Activated T-helper 1 cell treated with anti-CD3 and anti-CD28 coated beads, Interleukin-2, amount 50 U/mL, for 16 hours (primary cell): ENCODE measurements around the gene MAPKAPK3.
A peak's percentile ranks its signal among the peaks of the same experiment; 100 is the strongest.

ENCODE experiments used
- DNase-seq, 2 donors: peaks; one replicate each; pipeline ENCODE4 v3.0.0-alpha.2; 2020; ENCODE audit warnings: low read depth in 1 of 2, low spot score in 1 of 2

MAPKAPK3 gene

DNA sequence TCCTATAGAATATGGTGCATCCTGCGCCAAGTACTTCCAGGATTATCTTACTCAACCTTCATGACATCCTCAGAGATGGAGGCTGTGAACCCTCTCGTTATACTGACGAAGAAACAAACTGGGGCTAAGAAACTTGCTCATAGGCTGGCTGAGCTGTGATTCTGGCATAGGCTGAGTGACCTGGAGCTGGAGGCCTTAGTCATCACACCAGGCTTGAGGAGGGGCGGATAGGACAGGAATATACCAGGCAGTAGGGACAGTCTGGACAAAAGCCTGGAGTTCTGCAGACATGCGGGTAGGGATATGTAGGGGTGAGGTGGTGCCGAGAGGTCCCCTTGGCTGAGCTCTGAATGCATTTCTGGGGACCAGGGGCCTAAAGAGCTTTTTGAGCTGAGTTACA lies 29.6 kb upstream of the MAPKAPK3 start:
- DNase-seq, result no peak

DNA sequence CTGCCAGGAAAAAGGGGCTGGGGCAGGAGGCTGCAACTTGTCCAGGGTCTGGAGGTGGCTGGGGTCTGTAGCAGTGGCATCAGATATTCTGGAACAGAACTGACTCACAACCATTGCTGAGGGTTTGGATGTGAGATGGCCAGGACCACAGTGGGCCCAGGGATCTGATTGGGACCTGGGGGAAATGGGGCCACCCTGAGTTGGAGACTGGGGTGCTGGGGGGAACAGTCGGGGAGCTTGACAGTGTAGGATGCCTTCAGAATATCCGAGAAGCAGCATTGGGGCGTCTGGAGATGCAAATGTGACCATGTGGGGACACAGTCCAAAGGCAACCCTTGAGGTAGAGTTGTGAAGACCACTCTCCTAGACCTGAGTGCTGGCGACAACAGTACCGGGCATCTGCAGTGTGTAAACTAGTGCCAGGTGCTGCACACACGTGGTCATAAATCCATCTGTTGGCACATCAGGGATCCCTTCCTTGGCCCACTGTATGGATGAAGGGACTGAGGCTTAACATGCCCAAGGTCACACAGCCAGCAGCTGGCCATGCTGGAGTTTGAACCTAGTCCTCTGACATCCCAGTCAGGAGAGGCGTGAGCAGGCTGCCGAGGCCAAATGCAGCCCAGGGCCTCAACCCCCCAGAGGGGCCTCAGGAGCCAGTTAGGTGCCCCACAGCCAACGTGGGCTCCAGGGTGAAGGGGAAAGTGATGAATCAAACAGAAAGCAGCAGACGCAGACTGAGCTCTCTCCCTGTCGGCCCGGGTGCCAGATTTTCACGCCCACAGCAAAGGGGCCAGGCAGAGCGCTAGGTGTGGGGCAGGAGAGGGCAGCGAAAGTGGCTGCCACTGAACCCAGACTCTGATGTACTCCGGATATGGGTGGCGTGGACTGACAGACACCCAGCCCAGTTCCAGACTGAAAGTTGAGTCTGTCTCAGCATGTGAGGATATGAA lies 28.9 kb upstream of the MAPKAPK3 start:
- peak in 1 of 2 donors; percentile 67 for DNase-seq

DNA sequence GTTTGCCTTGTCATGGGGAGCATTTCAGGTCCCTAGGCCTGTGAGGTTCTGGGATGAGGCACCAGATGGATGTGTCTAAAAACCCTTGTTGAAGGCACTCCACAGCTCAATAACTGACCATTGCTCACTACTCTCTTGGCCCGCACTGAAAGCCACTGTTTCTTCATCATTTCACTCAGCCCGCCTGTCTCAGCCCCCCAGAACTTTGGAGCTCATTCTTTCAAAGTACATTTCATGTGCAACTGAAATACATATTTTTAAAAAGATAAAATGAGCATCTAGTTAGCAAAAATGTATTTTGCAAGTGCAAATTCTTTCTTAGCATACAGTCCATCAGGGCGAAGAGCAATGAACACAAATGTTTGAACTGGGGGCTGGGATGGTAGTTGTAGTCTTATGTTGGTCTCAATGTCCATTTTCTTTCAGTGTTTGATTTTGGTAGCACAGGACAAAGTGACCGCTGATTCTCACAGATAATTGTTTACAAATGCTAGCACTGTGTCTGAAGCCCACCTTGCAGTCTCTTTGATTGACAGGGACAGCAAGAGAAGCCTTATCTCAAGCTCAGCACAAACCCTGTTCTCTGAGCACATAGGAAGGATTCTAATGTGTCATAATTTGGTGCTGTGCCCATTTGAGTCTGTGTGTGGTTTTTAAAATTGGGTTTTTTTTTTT lies 28.1 kb upstream of the MAPKAPK3 start:
- DNase-seq, result no peak

DNA sequence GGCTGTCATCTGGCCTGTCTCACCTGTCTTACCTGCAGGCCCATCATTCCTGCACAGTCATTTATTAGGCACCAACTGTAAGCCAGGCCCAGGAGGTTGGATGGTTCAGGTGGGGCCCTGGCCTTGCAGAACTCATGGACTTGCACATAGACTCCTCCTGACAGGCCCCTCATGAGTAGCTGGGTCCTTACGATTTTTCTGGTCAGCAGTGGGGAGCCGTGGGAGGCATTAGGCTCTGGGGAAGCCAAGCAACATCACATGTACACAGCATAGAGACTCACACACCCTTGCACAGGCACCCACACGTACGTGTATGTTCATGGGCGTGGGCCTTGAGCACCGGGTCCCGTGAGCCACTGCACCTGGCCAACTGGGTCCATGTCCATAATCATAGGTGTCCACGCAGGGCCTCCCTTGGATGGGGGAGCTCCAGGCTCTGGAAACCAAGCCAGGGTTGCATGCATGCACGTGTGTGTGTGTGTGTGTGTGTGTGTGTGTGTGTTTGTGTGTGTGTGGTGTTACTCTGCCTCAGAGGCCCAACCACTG lies 25.7 kb upstream of the MAPKAPK3 start:
- DNase-seq, result no peak

DNA sequence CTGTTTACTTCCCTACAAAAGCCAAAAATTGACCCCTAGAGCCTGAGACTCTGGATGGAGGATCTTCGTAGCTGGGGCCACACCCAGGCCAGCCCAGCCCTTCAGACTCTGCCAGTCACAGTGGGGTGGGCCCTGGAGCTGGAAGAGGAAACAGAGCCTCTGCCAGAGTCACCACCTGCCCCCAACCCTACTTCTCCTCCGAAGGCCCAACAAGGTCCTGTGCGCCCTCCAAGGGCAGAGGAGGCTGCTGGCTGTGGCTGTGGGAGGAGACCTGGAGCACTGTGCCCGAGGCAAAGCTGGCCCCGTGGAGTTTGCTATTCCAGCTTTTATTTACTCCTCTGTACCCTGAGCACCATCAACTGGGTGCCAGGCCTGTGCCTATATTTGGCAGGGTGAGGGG lies 24.4 kb upstream of the MAPKAPK3 start:
- no peak for DNase-seq

DNA sequence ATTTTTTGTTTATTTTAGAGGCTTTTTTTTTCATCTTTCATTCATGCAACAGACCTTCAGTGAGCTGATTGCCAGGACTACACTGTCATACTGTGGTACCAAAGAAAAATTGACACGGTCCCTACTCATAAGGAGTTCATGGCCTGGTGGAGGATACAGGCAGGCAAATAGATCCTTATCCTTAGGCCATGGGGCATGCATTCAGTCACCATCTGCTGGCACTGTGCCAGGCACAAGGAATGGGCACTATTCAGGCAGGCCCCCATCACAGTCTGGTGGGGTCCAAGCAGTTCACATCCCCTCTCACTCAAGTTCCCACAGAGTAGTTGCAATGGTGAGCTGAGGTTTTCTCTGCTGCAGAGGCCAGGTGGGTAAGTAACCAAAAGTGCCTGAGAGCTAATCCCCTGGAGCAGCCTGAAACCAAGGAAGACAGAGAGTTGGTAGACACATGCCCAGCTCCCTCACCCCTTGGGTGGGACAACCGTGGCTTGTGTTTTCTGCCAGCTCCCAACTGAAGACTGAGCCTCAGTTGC lies 22.6 kb upstream of the MAPKAPK3 start:
- DNase-seq, result no peak

DNA sequence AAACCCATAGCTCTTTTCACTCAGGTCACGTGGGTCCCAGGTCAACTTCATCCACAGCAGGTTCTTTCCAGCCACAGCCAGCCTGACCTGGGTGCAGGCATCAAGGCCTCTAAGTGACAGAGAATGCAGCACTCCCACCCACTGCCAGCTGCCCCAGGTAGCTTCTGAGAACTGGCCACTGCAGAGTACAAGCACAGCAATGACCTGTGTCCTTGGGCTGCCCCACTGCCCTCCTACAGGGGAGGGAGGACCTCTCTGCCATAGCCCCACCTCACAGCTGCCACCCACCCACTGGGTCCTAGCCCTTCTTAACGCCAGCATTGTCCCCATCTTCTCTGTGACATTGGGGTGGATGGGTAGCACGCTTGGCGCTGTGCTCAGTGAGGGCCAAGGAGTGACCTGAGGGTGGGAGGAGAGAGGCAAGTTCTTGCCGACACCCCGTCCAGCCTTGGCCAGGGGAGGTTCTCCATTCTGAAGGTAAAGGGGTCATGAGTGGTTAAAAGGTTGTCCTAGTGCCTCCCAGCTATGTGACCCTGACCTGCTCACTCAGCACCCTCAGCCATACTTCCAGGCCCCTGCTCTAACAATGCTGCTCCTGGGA lies 17.7 kb upstream of the MAPKAPK3 start:
- DNase-seq, result no peak

DNA sequence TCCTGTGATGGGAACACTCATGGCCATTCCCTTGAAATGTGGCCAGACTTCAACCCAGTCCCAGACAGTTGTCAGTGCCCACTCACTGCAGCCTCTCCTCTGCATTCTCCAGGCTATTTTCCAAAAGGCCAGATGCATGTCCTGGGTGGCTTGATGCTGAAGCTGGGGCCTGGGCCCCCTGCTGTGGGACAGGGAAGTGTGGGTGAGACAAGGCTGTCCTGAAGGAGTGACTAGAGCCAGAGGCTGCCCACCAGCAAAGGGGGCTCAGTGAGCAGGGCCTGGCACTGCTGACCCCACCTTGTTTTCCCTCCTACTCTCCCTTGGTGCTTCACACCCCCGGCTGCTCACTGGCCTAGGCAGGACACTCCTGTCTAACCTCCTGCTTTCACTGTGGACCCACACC lies 17.2 kb upstream of the MAPKAPK3 start:
- no peak for DNase-seq

DNA sequence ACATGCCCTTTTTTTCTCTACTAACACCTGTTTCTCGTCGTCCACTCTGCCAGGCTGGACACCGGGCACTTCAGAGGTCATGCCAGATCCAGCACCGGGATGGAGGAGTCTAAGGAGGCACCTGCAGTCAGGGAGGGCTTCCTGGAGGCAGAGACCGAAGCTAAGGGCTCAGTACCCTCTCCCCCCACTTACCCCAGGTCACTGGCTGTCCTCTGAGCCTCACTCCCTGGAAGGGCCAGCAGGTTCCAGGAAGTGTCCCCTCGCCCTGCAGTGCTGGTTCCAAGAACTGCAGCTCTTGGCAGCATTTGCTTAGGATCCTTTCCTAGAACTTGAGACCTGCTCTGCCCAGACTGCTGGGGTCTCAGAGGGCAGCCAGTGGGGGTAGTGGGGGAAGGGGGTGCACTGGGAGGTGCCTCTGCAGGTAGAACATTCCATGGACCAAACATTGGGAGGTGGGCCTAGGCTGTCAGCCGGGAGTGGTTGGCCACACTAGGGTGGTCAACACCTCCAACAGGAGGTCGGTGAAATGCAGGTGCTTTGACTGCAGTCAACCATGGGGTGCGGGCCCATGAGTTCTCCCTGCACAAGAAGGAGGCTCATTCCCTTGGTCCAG lies 16.7 kb upstream of the MAPKAPK3 start:
- no peak for DNase-seq

DNA sequence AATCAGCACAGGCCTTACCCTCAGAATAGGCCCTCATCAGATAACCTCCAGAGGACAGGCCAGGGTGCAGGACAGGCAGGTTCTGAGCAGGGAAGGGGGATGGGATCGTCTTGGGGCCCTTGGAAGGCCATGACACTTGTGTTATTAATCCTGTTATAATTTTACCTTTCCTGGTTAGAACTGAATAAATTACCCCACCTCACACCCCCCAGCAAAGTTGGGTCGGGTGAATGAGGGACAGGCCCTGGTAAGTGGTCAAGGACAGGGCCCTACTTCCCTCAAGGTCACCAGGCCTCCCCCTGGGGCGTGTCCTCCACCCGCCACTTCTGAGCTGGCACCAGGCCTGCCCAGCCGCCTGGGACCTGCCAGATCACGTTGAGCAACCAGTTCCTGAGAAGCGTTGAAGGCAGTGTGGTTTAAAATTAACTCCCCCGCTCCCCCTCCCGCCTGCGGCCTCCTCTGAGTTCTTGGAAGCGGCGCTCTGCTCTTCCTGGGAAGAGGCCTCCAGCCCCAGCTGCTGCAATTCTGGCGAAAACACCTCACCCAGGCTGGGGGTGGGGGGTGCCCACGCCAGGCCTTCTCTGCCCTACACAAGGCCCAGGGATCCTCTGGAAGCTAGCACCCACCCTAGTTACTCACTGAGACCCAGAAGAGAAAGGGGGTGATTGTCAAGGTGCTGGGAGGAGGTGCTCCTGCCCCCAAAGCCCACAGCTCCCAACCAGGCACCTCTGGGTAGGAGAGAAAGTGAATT lies 15.9 kb upstream of the MAPKAPK3 start:
- DNase-seq, result peak; percentile 43 to 82

DNA sequence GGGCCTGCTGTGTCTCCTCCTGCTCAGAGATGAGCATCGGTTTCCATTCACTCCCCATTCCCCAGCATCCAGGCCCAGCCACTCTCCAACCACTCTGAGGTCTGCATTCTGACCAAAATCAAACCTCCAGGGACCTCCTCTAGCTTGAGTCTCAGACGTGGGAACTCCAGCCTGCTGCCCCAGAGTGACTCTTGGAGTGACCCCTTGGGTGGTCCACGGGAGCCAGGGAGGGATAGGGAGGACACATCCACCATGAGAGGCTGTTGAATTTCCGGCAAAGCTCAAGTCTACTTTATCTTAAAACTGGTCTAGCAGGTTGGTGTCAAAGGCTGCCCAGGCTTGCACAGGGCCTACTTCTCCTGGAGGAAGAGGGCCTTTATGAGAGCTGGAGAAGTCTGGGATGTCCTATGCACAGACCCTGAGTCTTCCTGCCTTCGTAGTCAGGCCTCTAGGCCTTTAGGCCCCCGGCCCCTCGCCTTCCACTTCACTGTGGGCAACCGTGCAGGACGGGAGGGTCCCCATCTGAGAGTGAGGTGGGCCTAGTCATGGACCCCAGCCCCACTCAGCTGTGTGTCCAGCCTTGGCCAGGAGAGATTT lies 14.3 kb upstream of the MAPKAPK3 start:
- no peak for DNase-seq

DNA sequence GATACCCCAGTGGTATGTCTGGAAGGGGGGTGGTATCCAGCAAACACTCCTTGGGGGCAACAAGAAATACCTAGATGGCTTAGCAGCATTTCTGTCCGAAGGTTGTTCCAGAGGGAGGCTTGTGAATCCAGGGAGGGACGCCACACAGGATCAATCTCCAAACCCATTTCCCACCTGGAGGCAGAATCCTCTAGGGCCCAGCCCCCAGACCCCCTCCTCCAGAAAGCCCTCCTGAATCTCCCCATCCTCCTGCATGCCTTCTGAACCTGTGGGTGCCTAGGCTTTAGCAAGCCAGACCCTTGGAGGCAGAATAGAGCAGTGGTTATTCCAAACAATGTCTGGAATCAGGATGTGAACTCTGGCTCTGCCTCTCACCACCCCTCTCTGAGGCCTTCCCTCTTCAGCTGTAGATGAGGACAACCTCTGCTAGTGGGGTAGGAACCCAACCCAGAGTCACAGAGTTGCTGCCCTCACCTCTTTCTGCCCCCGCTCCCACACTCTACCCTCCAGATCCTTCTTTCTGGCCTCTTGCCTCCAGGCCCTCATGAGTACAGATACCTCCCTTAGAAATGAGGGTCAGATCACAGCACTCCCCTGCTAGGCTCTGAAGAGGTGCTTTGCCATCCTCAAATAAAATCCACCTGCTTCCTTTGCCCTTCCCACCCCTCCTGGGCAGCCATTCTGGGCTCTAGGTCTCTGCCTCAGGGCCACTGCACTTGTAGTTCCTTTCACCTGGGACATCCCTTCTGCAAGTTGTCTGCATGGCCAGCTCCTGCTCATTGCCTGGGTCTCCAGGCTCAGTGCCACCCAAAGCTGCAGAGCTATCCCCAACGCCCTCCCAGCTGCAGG lies 13.5 kb upstream of the MAPKAPK3 start:
- DNase-seq, result no peak

DNA sequence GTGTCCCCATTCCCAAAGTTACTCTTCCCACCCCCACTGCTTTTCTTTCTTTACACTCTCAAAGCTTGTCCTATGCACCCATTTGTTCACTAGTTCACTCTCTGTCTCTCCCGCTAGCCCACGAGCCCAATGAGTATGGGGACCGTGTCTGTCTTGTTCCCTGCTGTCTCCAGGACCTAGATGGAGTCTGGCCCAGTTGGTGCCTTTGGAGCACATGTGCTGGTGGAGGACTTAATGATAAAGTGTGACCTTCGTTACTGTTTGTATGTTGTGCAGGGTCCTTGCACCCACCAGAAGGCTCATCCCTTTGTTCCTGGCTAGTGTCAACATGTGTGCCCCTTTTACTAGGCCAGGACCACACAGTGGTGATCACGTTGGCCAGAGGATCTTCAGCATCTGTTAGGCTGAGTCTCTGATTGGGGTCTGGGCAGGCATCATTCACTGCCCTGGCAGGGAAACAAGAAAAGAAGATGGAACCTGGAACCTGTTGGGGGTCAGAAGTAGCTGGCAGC lies 12.8 kb upstream of the MAPKAPK3 start:
- DNase-seq, result no peak

DNA sequence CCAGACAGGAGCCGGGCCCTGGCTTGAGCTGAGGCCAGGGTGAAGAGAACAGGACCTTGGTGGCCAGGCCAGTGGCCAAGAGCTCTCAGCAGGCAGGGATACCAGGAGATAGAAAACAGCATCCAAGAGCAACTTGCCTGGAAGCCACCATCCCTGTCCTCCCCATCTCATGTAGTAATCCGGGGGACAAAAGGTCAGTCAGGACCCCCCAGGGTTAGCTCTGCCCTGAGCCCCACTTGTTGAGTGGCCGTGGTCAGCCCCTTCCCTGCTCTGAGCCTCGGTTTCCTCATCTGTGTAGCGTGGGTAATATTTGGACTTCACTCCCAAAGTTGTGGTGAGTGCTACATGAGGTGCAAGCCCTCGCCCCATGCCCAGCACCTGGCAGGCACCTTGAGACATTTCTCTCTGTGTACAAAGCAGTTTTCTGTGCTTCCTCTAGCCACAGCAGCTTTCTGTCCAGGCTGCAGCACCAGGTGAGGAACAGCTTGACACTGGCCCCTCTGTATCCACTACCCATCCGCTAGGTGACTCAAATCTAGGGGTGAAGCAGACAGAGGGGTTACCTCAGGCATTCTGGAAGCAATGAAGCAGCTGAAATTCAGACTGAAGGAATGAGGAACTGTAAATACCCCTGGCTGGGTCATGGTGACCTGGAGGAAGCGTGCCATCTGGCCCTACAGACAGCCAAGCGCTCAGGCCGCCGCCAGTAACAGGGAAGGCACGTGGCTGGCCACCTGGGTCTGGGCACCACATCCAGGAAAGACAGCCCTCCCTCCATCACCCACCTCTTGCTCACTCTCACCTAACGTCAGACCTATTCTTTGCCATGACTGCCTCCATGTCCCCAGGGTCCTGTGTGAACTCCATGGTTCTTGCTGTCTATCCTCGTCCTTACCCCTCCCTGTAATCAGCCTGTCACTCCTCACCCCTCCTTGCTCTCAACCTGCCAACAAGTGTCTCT lies 12.0 kb upstream of the MAPKAPK3 start:
- DNase-seq, result no peak

DNA sequence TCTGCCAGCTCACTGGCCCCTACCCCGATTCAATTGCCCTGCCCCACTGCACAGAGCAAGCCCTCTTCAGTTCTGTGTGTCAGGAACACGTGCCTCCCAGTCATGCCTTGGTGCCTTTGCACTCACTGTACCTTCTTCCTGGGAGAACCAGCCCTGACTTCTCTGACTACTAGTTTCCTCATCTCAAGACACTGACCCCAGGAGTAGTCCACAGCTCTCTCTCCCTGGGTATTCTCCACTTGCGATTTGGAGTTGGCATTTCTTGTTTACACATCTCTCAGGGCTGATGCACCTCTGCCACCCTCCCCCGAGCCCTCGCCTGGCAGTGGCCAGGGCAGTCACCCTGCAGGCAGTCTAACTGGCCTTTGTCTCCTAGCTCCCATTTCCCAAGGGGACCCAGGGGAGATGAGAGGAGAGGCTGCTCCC lies 11.0 kb upstream of the MAPKAPK3 start:
- no peak for DNase-seq

DNA sequence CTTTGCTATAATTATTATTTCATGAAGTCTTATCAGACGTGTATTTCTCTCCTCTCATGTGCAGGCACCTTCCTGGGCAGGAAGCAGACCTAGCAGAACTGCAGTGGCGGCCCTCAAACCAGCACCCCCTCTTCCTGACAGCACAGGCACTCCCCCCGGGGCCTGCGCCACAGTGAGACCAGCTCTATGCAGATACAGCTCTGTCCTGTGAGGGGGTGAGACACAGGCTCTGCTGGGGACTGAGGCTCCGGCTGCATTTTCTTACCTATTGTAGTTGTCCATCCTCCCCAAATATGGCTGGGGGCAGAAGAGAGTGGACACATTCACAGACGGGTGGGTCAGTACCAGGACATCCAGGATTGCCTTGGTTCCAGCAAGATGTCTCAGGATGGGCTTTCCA lies 10.4 kb upstream of the MAPKAPK3 start:
- no peak for DNase-seq

DNA sequence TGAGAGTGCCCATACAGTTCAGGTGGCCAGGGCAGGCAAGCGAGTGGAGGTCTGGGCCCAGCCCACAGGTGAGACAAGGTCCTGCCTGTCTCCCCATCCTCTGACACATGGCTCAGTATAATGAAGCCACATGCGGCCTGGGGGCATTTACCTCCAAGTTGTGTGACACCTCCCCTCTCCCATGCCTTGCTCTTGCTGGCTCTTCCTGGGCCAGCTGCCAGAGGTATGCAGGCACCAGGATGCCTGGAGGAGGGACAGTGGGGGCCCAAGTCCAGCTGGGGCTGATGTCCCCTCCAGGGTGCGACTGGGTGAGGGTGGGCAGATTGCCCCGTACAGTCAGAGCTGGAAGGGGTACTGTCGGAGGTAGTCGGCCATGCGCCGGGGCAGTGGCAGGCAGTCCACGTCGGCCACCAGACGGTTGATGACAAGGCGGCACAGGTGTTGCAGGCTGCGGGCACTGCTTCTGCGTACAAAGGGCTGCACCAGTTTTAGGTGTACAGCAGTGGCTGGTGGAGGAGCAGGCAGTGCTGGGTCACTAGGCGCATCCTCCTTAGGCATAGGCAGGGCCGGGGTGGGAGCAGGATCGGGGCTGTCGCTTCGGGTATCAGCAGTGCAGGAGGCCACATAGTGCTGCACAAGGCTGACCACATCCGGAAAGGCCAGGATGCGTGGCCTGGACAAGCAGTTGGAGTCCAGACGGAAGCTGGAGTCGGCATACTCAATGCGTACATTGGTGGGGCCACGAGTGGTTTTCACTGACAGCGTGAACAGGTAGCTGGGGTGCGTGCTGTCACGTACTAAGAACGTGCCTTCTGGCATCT lies 9.5 kb upstream of the MAPKAPK3 start:
- DNase-seq, result no peak
